GM12878 (cell line): ENCODE measurements around the gene PEX16. TPM values are rescaled to one million over a fixed set of nuclear protein-coding genes. Genes with fewer than 3 reads are reported as not detected.

Source experiments
- ATAC-seq: fragments of 200-7000 bp; cut with Tn5 transposase; 3 replicates; pipeline ENCODE4 v1.9.1; 2020; ENCODE audit warnings: mild to moderate bottlenecking, moderate library complexity
- BruUV-seq: library from RNA; stranded (reverse); fragments of 400-500 nt; replicated peaks from 2 replicates; lab custom pipeline; 2021; lab: Mats Ljungman, UMichigan
- CTCF ChIA-PET: fragments of 300-600 bp; sonication (Branson Sonifier 250); formaldehyde crosslinking; extraction: SDS; loops from one replicate; lab custom pipeline; 2021; ENCODE audit warnings: inconsistent platforms; lab: Yijun Ruan, JAX
- POLR2A ChIA-PET: fragments of 350-600 bp; formaldehyde crosslinking; extraction: SDS; loops from one replicate; lab custom pipeline; 2021; ENCODE audit warnings: inconsistent platforms; lab: Charles Lee
- RAD21 ChIA-PET: fragments of 300-600 bp; sonication (Branson Sonifier 250); formaldehyde crosslinking; loops from one replicate; lab custom pipeline; 2023; ENCODE audit warnings: antibody characterized with exemption; ENCODE audit not compliant: unreplicated experiment; lab: Charles Lee
- SMC1A ChIA-PET: fragments of 300-600 bp; sonication (Branson Sonifier 250); formaldehyde crosslinking; loops from one replicate; lab custom pipeline; 2023; ENCODE audit not compliant: unreplicated experiment, uncharacterized antibody; lab: Charles Lee
- DNase-seq: peaks from one replicate; pipeline ENCODE4 v3.0.0-alpha.2; 2011; ENCODE audit warnings: low read depth, low spot score
- FAIRE-seq: peaks from 3 replicates; lab custom pipeline; 2011; peaks lifted over from hg19 to GRCh38; lab: Jason Lieb, UNC
- H2AFZ ChIP-seq: 2 replicates; pipeline ENCODE4 v1.6.0; 2011; ENCODE audit warnings: low read depth, low read length, control low read depth; ENCODE audit not compliant: control insufficient read depth
- H3K27ac ChIP-seq: 2 replicates; pipeline ENCODE4 v1.5.1; 2011; ENCODE audit warnings: control low read depth; ENCODE audit not compliant: control insufficient read depth, insufficient read depth
- H3K27me3 ChIP-seq, 2 experiments: replicated peaks in 1 of 2; 2 replicates each; pipeline versions ENCODE4 v1.6.0 to v1.6.1; 2011; ENCODE audit warnings: low read length in 1 of 2; ENCODE audit not compliant: control insufficient read depth in 2 of 2, insufficient read depth in 2 of 2
- H3K36me3 ChIP-seq, 2 experiments: 2 replicates each; pipeline ENCODE4 v1.5.1; 2011; ENCODE audit warnings: low read length in 1 of 2; ENCODE audit not compliant: control insufficient read depth in 2 of 2, insufficient read depth in 2 of 2
- H3K4me1 ChIP-seq: 2 replicates; pipeline ENCODE4 v1.6.1; 2011; ENCODE audit warnings: mild to moderate bottlenecking, low read length, moderate library complexity, mixed read lengths; ENCODE audit not compliant: control insufficient read depth, insufficient read depth
- H3K4me2 ChIP-seq: 2 replicates; pipeline ENCODE4 v1.6.0; 2011; ENCODE audit warnings: control low read depth; ENCODE audit not compliant: control insufficient read depth, insufficient read depth
- H3K4me3 ChIP-seq: fragments of 200-600 bp; sonication (generic); 2 replicates; pipeline ENCODE4 v1.5.1; 2016
- H3K79me2 ChIP-seq: 2 replicates; pipeline ENCODE4 v1.6.0; 2011; ENCODE audit warnings: low read length; ENCODE audit not compliant: control insufficient read depth, insufficient read depth
- H3K9ac ChIP-seq: 2 replicates; pipeline ENCODE4 v1.8.0; 2011; ENCODE audit warnings: low read length, control low read depth, mixed read lengths; ENCODE audit not compliant: control insufficient read depth, insufficient read depth
- H3K9me3 ChIP-seq: replicated peaks from 3 replicates; pipeline ENCODE4 v1.5.1; 2011; ENCODE audit warnings: mild to moderate bottlenecking, low read length; ENCODE audit not compliant: control insufficient read depth, insufficient read depth
- H4K20me1 ChIP-seq: 2 replicates; pipeline ENCODE4 v1.6.0; 2011; ENCODE audit not compliant: control insufficient read depth, insufficient read depth
- ASH2L ChIP-seq: fragments of 300-600, 200-600 bp; sonication (generic); IDR thresholded peaks from 2 replicates; pipeline ENCODE4 v1.6.1; 2017; ENCODE audit warnings: low read depth, mild to moderate bottlenecking, borderline replicate concordance
- CBFB ChIP-seq: IDR thresholded peaks from 2 replicates; pipeline ENCODE4 v1.6.1; 2016; ENCODE audit warnings: antibody characterized with exemption, low read depth
- HDGF ChIP-seq: fragments of 450-650 bp; IDR thresholded peaks from 2 replicates; pipeline ENCODE4 v1.6.1; 2016; ENCODE audit warnings: antibody characterized with exemption
- NKRF ChIP-seq: fragments of 450-650 bp; conservative IDR thresholded peaks from 2 replicates; pipeline ENCODE4 v1.6.1; 2017; ENCODE audit warnings: mild to moderate bottlenecking, moderate library complexity
- PAX5 ChIP-seq: IDR thresholded peaks from 2 replicates; pipeline ENCODE4 v1.6.1; 2011; ENCODE audit warnings: low read depth, low read length, borderline replicate concordance
- RCOR1 ChIP-seq: conservative IDR thresholded peaks from 2 replicates; pipeline ENCODE4 v1.6.1; 2012; ENCODE audit warnings: low read depth, low read length, improper control_type of control experiment
- SMC3 ChIP-seq: IDR thresholded peaks from 2 replicates; pipeline ENCODE4 v1.6.1; 2011; ENCODE audit warnings: low read length, improper control_type of control experiment, borderline replicate concordance
- WGBS: methylation state at CpG from one replicate; pipeline ENCODE4 v1.1.6; 2016; ENCODE audit warnings: low lambda C conversion rate; ENCODE audit not compliant: insufficient replicate concordance, insufficient coverage; ENCODE audit errors: missing lambda C conversion rate; 5-methylcytosine and 5-hydroxymethylcytosine counted together
- in situ Hi-C: fragments of 300-500 bp; cut with MboI; formaldehyde crosslinking; loops from 9 replicates; pipeline ENCODE4 v1.14.3; 2018; ENCODE audit warnings: mixed read lengths
- intact Hi-C: fragments of 100-400 bp; cut with micrococcal nuclease; formaldehyde crosslinking; loops from one replicate; pipeline ENCODE4 v1.14.2; 2022; ENCODE audit not compliant: unreplicated experiment
- polyA plus RNA-seq, 11 experiments: library from polyadenylated mRNA; depleted of rRNA in 4 of 11; unstranded in 6 of 11; stranded (reverse) in 5 of 11; fragments of >200 nt; fragmentation: Nextera tagmentation in 4 of 11; fragmentation: Illumina TruSeq in 1 of 11; extraction: Ambion mirVana in 4 of 11; extraction: Trizol in 1 of 11; gene quantifications; 1 replicate in 1 of 11; 2 replicates in 10 of 11; pipeline versions ENCODE4 v1.2.1 to v1.2.3, GENCODE V29; 2011 to 2016; ENCODE audit warnings: inconsistent platforms in 2 of 11, missing spikeins in 2 of 11, low read depth in 1 of 11
- total RNA-seq, 4 experiments: library from RNA; depleted of rRNA in 3 of 4; stranded (reverse); fragments of >200 nt in 3 of 4; fragmentation: Illumina TruSeq in 1 of 4; extraction: Trizol in 1 of 4; gene quantifications; 2 replicates each; pipeline versions ENCODE4 v1.2.1 to v1.2.3, GENCODE V29; 2013 to 2021

PEX16 gene
- total and polyA plus RNA-seq, 10 of the 15 experiments (the other 5 are each of a cell fraction or from before 2014, with no cell fraction given), result 1.4 to 53.5 (median 27.6) TPM

DNA sequence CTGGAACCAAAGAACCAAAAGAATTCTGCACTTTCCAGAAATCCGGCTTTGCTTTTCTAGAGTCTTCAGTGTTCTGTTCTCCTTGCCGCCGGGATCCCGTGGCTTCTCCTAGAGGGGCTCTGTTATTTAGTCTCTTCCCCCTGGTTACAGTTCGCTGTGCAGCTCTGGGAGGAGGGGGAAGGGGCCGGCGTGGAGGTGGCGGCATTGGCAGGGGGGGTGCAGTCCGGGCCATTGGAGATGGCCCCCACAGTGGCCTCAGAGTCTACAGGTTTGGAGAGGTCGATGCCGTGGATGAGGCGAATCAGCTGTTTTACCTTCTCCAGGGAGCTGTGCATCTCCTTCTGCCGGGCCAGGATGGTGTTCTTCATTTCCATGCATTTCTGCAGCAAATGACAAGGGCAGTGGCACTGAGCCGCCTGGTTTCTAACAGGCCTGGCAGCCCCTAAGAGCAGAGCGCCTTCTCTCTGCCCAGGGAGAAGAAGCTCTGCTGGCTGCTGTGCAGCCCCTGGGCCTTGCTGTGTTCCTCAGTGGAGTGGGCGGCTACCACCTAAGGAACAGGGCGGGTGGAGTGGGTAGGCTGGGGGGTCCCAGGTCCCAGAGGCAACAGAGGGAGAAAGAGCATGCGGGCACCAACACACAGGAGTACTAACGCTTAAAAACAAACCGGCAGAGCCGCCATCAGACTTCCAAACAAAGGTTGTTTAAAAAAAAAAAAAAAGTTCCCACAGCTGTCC lies 16.3 kb upstream of the PEX16 start:
- BruUV-seq, result no TSS peak
- H3K4me3 ChIP-seq, result no peak overlapping the region
- H3K36me3 ChIP-seq, result peaks cover 3 to 12% of the 10 kb centered on the region in 2 experiments; a peak in 3 of 4 replicates
- H4K20me1 ChIP-seq, result peaks cover 6% of the 10 kb centered on the region
- in situ Hi-C loops (no loop called here), intact Hi-C loops (no loop called here)
- SMC1A ChIA-PET, result interaction anchor here (1.2 kb wide), 1 partner anchor 17 kb away, joined by 3 read pairs; no protein-coding TSS in a partner anchor
- CTCF ChIA-PET, result interaction anchor here (0.8 to 1.2 kb wide), 2 partner anchors 15 to 31 kb away, joined by 3 to 7 read pairs; no protein-coding TSS in a partner anchor
- TF ChIP-seq PAX5 (no peak), HDGF (no peak), ASH2L (no peak), SMC3 (no peak), CBFB (no peak), RCOR1 (no peak), NKRF (no peak)
- no peaks in the 10 kb centered on the region for H3K9me3 ChIP-seq
- H2AFZ ChIP-seq, result no peak overlapping the region
- H3K9ac ChIP-seq, result no peak overlapping the region
- DNase-seq, result no peak
- RAD21 ChIA-PET, result interaction anchor here (1.0 kb wide), 1 partner anchor 16 kb away, joined by 3 read pairs; the partner anchor contains the start of gene PEX16
- peaks cover 55% of the 10 kb centered on the region for H3K4me1 ChIP-seq
- WGBS, result 91% methylated on average over 20 of the region's 21 CpGs
- peak overlapping the region; percentile 60 for H3K4me2 ChIP-seq
- no peak for ATAC-seq
- POLR2A ChIA-PET, result interaction anchor here (0.7 kb wide), 1 partner anchor 87 kb away, joined by 3 read pairs; the partner anchor contains the start of gene CRY2
- H3K79me2 ChIP-seq, result no peaks in the 10 kb centered on the region
- H3K27me3 ChIP-seq, result no peaks in the 10 kb centered on the region
- FAIRE-seq, result no peak
- no peak overlapping the region for H3K27ac ChIP-seq
